Right atrium auricular region (tissue), 2 donors: ENCODE results near the gene UBE2E2. TPM values are rescaled to one million over a fixed set of nuclear protein-coding genes. Genes with fewer than 3 reads are reported as not detected.

ENCODE experiments used
- DNase-seq: peaks from one replicate; pipeline ENCODE4 v3.0.0-alpha.2; 2019; ENCODE audit warnings: low spot score
- H3K27ac ChIP-seq, 2 donors: fragments of 200-600 bp; sonication (generic); 1 replicate in 1 of 2; 2 replicates in 1 of 2; pipeline ENCODE4 v1.5.1; 2016 to 2019
- H3K27me3 ChIP-seq, 2 donors: fragments of 200-600 bp; sonication (generic); one replicate each; pipeline versions ENCODE4 v1.5.1 to v1.6.0; 2017 to 2019
- H3K36me3 ChIP-seq: fragments of 200-600 bp; sonication (generic); one replicate; pipeline ENCODE4 v1.5.1; 2016
- H3K4me1 ChIP-seq, 2 donors: fragments of 200-600 bp; sonication (generic); one replicate each; pipeline versions ENCODE4 v1.5.1 to v1.6.0; 2017 to 2019
- H3K4me3 ChIP-seq, 2 donors: fragments of 200-600 bp; sonication (generic); 1 replicate in 1 of 2; 2 replicates in 1 of 2; pipeline ENCODE4 v1.5.1; 2017 to 2019; ENCODE audit warnings: mild to moderate bottlenecking in 1 of 2, moderate library complexity in 1 of 2
- H3K9me3 ChIP-seq, 2 donors: fragments of 200-600 bp; sonication (generic); one replicate each; pipeline ENCODE4 v1.5.1; 2019
- CTCF ChIP-seq, 2 donors: fragments of 200-600 bp; sonication (generic); IDR thresholded peaks; one replicate each; pipeline ENCODE4 v1.5.1; 2019; ENCODE audit warnings: antibody characterized with exemption in 2 of 2
- total RNA-seq, 2 donors: library from RNA; depleted of rRNA; stranded (reverse); fragments of >200 nt; gene quantifications; one replicate each; pipeline ENCODE4 v1.1.0, GENCODE V29; 2016

The UBE2E2 gene
- total RNA-seq, 2 donors from 2014 or later: 31.0 to 36.7 TPM

DNA sequence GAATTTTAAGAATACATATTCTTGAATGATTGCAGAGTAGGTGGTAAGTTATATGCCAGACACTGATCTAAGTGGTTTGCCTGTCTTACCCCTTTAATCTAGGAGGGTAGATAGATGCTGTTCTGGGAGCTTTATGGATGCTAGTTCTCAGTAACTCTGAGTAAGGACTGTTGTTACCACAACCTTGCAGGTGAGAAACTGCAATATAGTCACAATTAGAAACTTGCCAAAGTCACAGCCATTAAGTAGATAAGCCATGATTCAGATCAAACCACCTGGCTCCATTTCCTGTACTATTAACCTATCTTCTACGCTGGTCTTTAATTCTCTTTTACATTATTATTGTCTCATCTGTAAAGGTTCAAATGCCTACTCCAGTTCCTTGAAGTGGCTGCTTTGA lies 46.8 kb downstream of the UBE2E2 start:
- Histone ChIP-seq H3K27ac (no peak overlapping the region), H3K4me1 (no peaks in the 10 kb centered on the region), H3K9me3 (no peaks in the 10 kb centered on the region), H3K4me3 (no peak overlapping the region), H3K36me3 (no peaks in the 10 kb centered on the region), H3K27me3 (no peaks in the 10 kb centered on the region)
- no peak for DNase-seq
- TF ChIP-seq CTCF (IDR thresholded peaks at IDR 0.05): no peak

- Histone ChIP-seq H3K4me1 (no peaks in the 10 kb centered on the region), H3K9me3 (no peaks in the 10 kb centered on the region), H3K4me3 (no peak overlapping the region), H3K36me3 (no peaks in the 10 kb centered on the region), H3K27me3 (no peaks in the 10 kb centered on the region), H3K27ac (no peak overlapping the region)
- no peak for TF ChIP-seq CTCF (IDR thresholded peaks at IDR 0.05)
- DNase-seq: no peak
These were observed 49.0 kb downstream of the UBE2E2 start for GRCh38 chr3:23252122-23252521.

- Histone ChIP-seq H3K27ac (no peak overlapping the region), H3K9me3 (no peaks in the 10 kb centered on the region), H3K4me3 (no peak overlapping the region), H3K36me3 (no peaks in the 10 kb centered on the region), H3K27me3 (no peaks in the 10 kb centered on the region), H3K4me1 (no peaks in the 10 kb centered on the region)
- DNase-seq: no peak
- no peak for TF ChIP-seq CTCF (IDR thresholded peaks at IDR 0.05)
These were observed 50.1 kb downstream of the UBE2E2 start for GRCh38 chr3:23253214-23253613.

DNA sequence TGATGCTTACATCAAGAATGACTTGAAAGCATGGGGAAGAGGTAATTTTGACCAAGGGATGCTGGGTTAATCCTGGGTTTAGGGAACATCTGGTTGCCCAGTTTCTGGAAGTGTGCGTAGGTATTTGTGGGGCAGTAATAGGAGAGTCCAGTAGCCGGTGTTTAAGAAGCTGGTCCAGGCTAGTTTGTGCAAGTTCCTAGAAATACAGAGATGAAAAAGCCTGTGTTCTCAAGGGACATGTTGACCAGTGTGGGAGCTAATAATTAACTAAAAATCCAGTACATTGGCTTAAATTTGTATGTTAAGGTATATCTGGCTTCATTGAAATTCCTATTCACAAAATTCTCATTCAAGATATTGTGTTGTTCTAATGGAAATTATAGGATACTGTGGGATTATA lies 51.2 kb downstream of the UBE2E2 start:
- H3K4me3 ChIP-seq: no peak overlapping the region
- H3K4me1 ChIP-seq: no peaks in the 10 kb centered on the region
- no peaks in the 10 kb centered on the region for H3K36me3 ChIP-seq
- H3K9me3 ChIP-seq: no peaks in the 10 kb centered on the region
- no peaks in the 10 kb centered on the region for H3K27me3 ChIP-seq
- no peak for TF ChIP-seq CTCF (IDR thresholded peaks at IDR 0.05)
- DNase-seq: no peak
- no peak overlapping the region for H3K27ac ChIP-seq

DNA sequence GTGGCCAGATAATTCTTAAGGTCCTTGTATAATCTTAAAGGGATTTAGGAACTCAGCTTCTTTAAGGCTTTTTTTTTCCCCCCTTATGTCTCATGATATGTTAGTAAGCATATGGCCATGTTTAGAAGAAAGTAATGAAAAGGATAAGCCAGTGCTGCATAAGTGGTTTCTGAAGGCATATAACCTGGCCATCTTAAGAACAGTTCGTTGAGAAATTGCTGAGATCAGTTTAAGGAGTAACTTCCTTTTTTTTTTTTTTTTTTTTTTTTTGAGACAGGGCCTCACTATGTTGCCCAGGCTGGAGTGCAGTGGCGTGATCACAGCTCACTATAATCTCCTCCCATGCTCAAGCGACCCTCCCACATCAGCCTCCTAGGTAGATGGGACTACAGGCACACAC lies 51.7 kb downstream of the UBE2E2 start:
- DNase-seq: no peak
- H3K4me3 ChIP-seq: no peak overlapping the region
- H3K27me3 ChIP-seq: no peaks in the 10 kb centered on the region
- no peak overlapping the region for H3K27ac ChIP-seq
- TF ChIP-seq CTCF (IDR thresholded peaks at IDR 0.05): no peak
- H3K9me3 ChIP-seq: no peaks in the 10 kb centered on the region
- no peaks in the 10 kb centered on the region for H3K4me1 ChIP-seq
- H3K36me3 ChIP-seq: no peaks in the 10 kb centered on the region

GRCh38 chr3:23256741-23257435 lies 53.8 kb downstream of the UBE2E2 start:
- no peak for TF ChIP-seq CTCF (IDR thresholded peaks at IDR 0.05)
- Histone ChIP-seq H3K27ac (no peak overlapping the region), H3K36me3 (no peaks in the 10 kb centered on the region), H3K4me1 (no peaks in the 10 kb centered on the region), H3K27me3 (no peaks in the 10 kb centered on the region), H3K9me3 (no peaks in the 10 kb centered on the region), H3K4me3 (no peak overlapping the region)
- DNase-seq: no peak
